GM21360 (cell line): Measurements from ENCODE around the gene CFAP65.

Experiments used
- ATAC-seq: cut with Tn5 transposase; IDR thresholded peaks from one replicate; pipeline ENCODE4 v1.9.1; 2021; ENCODE audit warnings: mild to moderate bottlenecking, moderate library complexity; ENCODE audit not compliant: unreplicated experiment

CFAP65 gene, protein sequence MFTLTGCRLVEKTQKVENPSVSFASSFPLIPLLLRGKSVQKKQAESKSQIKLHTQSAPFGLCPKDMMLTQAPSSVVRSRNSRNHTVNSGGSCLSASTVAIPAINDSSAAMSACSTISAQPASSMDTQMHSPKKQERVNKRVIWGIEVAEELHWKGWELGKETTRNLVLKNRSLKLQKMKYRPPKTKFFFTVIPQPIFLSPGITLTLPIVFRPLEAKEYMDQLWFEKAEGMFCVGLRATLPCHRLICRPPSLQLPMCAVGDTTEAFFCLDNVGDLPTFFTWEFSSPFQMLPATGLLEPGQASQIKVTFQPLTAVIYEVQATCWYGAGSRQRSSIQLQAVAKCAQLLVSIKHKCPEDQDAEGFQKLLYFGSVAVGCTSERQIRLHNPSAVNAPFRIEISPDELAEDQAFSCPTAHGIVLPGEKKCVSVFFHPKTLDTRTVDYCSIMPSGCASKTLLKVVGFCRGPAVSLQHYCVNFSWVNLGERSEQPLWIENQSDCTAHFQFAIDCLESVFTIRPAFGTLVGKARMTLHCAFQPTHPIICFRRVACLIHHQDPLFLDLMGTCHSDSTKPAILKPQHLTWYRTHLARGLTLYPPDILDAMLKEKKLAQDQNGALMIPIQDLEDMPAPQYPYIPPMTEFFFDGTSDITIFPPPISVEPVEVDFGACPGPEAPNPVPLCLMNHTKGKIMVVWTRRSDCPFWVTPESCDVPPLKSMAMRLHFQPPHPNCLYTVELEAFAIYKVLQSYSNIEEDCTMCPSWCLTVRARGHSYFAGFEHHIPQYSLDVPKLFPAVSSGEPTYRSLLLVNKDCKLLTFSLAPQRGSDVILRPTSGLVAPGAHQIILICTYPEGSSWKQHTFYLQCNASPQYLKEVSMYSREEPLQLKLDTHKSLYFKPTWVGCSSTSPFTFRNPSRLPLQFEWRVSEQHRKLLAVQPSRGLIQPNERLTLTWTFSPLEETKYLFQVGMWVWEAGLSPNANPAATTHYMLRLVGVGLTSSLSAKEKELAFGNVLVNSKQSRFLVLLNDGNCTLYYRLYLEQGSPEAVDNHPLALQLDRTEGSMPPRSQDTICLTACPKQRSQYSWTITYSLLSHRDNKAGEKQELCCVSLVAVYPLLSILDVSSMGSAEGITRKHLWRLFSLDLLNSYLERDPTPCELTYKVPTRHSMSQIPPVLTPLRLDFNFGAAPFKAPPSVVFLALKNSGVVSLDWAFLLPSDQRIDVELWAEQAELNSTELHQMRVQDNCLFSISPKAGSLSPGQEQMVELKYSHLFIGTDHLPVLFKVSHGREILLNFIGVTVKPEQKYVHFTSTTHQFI (N-terminal part only)

DNA sequence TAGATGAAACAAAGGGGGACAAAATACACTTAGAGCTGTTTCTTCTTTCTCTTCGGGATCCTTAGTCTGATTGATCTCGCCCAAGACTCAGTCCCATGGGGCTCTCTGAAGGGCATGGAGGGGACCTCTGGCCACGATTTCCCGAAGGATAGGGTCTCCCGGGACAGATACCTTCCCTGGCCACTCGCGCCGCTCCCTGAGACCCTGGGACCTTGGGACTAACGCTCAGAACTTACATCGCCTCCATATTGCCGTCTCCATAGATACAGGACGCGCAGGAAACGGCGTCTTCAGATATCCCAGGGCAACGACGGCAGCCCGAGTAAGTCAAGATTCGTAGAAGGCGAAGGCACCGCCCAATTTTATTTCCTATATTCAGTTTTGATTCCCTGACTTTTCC is at the start of gene CFAP65:
Gene CFAP65 (minus strand): TSS at position 265 of the 400 bp plus-strand sequence. CDS start 2,468 bp downstream, outside the sequence.
- no peak for ATAC-seq

DNA sequence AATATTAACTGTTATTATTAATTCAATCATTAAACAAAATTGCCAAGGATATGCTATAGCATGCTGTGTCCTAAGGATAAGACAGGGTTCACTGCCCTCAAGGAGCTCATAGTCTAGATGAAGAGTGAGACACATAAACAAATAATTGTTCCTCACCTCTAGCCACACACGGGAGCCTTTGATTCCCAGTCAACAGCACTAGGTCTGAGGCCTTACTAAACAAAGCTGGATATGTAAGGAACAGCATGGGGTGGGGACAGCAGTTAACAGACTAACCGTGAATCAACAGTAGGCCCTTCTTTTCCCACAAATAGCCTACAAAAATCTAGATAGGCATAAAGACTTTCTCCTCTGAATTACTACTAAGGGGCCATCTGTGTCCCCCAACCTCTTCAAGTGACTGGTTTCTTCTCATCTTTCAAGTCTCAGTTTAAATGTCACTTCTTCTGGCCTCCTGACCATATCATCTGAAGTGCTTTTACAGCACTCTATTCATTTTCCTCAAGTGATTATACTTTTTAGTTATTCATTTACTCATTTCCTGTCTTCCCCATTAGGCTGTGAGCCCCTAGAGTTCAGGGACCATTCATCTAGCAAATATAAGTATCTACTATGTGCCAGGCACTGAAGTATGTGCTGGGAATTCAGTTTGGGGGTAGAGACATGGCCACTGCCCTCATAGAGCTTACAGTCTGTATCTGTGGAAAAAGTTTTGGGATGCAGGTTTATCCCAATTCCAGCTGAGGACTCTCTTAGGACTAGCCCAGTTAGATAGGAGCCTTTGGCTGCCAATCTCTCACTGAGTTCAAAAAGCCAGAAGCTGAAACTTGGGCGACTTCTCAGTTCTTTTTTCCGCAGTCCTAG is 49.4 kb upstream of the CFAP65 start:
- ATAC-seq: no peak

DNA sequence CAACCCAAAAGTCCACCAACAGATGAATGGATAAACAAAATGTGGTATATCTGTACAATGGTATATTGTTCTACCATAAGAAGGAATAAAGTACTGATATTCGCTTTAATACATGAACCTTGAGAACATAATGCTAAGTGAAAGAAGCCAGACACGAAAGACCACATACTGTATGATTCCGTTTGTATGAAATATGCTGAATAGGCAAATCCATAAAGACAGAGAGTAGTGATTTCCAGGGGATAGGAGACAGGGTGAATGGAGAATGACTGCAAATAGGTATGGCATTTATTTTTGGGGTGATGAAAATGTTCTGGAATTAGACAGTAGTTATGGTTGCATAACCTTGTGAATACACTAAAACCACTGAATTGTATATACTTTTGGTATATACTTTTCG is 48.0 kb upstream of the CFAP65 start:
- no peak for ATAC-seq

DNA sequence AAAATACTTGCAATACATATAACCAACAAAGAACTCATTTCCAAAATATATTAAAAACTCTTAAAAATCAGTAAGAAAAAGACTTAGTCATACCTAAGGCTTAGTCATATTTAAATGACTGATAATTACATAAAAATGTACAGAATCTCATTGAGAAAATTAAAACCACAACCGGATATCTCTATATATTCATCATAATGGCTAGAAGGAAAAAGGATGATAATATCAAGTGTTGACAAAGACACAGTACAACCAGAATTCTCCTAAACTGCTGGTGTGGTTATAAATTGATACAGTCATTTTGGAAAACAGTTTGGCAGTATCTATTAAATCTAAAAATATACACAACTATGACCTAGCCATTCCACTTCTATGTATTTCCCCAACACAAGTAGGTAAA is 46.5 kb upstream of the CFAP65 start:
- ATAC-seq: no peak

DNA sequence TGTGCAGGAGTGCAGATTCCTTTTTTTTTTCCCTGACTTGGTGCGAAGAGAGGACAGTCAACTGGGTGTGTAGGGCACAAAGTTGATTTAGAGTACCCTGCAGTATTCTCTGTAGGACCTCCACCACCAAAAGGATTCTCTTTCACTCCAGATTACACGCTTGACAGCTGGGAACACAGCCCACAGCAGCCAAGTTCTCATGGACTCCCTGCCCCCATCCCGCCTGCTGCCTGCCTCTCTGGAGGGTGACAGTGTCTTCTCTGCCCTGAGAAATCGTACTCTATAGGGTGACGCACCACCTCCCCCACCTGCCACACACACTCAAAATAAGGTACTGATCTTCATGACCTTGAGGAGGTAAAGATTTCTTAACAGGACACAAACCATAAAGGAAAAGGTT is 46.0 kb upstream of the CFAP65 start:
- no peak for ATAC-seq

DNA sequence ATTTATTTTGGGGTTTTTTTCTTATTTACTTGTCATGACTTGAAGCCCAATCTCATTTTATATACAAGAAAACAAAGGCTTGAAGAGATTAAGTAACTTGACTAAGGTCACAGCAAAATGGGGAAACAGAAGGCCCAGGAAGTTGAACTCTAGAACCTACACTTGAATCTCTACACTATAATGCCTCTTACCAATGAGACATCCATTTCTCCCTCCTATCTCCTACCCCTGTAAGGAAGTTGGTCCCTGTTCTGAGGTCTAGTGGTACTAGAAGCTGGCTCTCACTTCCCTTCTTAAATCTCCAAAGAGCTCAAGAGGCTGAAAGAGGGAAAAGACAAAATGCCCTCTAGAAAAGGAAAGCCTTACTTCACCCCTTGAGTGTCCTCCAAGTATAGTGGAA is 44.9 kb upstream of the CFAP65 start:
- no peak for ATAC-seq

DNA sequence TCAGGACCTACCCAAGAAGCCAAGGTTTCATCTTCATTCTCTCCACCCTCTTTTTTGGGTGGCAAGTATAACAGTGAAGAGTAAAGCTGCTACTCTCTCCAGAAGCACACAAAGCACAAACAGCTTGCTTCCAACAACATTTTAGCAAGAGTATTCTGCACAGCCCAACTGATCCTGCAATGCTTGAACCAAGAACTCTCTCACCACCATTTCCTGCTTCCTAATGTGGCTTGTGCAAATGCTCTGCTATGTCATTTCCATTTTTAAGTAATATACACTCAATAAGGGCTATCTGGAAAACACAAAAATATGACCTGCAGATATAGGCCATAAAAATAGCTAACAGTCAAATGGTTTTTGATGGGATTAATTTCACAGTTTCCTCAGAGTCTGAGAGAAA is 43.5 kb upstream of the CFAP65 start:
- no peak for ATAC-seq

DNA sequence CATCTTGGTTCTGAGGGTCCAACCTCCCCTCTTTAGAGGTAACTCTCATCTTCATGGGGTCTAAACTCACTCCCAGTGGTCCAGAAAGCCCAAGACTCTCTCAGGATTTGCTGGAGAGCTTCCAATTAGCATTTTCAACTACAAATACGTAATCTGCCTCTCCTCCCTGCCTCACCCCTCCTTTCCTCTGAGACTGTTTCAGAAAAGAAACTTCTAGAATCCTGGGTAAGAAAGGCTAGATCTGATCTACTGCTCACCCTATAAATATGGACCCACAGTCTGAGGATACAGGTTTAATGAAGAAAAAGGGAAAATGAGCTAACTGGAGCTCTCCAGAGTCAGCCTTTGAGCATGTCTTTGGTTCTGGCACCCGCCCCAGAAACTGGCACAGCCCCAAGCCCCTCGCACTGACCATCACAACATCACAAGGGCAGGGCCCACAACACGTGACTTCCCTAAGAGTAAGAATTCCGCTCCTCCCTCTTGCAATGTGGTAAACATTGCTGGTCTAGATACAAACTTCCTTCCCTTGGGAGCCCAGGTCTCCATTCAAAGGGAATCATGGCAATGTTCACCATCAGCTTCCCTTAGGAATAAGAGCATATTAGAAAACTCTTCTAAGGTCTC is 41.1 kb upstream of the CFAP65 start:
- ATAC-seq: no peak

DNA sequence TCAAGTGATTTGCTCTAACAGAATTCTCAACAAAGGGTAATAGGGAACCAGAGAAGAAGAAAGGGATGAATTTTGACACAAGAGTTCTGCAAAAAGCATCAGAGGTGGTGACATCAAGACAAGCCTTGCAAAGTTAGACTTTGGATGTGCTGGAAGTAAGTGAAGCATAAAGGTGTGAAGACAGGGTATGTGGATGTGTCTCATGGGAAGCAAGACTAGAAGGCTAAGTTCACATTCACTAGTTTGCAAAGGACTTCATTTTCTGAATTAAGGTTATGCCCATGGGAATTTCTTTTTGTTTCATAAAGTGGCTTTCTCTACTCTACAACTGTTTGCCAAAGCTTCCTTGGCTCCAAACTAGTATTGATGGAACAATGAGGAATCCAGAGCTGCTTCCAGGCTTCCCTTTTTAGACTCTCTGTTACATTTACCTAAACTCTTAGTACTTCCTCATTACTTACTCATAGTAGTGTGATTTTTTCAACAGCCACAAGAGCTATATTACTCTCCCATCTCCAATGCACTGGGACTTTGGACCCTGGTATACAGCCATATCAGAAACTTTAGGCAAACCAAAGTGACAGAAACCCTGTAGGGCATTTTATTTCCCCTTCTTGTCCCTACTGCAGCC is 40.5 kb upstream of the CFAP65 start:
- ATAC-seq: no peak

DNA sequence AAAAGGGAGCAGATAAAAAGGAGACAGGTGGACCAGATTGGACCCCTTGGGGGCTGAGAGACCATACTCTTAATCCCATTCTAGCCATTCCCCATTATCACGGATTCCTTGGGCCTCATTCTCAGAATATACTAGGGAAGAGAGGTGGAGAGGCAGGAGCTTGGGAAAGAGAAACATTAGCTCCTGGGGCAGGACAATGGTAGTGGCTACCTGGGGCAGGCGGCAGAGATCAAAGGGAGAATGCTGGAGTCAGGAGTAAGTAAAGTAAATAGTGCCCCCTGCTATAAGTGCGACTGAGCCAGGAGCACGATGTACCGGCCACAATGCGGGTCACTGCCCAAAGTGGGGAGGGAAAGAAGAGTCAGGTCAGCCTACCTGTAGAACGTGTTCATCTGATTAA is 39.8 kb upstream of the CFAP65 start:
- ATAC-seq: no peak

DNA sequence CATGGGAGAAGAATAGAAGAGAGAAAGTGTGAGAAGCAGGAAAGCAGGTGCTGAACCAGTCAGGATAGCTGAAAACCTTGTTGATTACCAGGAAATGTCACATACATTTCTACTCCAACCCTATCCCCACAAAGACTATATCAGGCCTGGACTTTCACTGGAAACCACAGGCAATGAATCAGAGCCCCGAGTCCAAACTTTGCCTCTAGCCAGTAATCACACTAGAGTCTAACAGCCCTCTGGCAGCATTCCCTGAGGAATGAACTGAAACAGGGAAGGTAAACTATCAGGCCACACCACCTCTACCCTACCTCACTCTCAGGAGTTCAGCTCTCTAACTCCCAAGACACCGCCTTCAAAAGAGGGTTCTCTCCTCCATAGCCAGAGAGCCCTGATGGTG is 38.1 kb upstream of the CFAP65 start:
- no peak for ATAC-seq

DNA sequence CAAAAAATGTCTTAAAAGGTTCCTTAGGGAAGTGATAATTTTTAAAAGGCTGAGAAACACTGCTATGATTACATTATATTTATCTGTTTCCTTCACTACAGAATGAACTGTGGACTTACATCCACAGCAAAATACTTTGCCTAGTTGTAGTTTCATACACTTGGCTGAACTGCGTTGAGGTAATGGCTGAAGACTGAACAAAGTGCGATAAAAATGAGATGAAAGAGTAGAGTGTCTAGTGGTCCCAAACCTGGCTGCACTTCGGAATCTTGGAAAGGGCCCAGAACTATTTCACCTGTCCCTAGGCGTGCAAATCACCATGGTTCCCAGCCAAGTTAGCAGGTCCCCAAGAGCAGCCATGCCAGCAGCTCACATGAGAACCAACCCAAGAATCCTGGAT is 37.6 kb upstream of the CFAP65 start:
- ATAC-seq: no peak

DNA sequence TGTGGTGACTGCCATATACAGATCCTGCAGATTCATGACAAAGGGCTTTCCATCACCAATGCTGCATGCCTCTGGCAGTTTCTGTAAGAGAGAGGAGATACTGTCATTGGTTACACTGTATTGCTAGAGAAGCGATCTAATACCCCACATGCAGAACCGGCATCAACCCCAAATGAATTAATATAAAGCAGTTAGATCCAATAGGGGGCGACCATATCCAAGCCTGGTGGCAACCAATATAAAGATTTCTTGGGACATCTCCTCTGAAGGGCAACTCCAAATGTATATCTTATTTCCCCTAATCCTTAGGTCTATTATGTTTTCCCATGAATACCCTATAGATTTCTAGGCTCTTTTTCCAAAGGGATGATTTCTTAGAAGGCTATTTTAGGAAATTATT is 36.8 kb upstream of the CFAP65 start:
- ATAC-seq: no peak

DNA sequence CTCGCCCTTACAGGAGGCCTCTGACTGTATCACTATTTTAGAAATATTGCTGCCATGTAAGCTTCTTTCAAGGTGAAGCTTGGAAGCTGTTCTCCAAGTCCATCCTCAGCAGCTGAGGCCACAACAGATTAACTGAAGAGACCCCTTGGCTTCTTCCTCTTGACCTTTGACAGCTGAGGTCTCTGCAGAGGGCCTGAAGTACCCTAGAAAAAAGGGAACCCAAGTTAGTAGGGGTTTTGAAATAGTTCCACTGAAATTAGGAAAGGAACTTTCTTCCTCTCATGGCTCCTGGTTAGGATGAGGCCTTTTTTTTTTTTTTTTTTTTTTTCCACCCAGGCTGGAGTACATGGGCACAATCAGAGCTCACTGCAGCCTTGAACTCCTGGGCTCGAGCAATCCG is 34.9 kb upstream of the CFAP65 start:
- ATAC-seq: no peak

DNA sequence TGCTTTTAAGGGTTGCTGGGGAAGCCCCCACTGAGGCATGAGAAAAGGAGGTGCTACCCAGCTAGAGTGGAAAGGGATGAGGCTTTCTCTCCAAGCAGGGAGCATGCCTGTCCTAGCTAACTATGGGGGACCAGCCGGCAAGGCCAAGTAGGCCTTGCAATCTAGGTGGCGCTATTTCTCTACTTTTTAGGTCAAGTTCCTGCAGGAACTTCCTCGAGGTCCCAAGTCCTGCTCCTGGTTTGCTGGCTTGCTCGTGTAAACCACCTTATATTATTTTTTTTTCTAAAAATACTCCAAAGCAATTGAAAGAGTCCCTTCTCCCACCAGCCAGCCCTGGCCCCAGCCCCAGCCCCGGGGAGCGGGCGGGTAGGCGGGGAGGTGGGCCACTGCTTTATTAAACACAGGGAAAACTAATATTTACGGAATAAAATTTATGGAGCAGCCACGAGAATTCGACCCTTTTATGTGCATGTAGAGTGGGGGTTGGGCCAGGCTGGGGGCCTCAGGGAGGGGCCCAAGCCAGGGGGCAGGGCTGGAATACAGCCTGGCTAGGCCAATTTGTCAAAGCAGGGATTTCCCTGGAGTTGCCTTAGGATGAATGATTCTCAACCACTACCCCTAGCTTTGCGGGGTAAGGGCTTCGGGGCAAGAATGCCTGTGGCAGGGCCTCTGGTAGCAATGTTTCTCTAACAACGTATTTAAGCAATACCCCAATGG is 32.3 kb upstream of the CFAP65 start:
- no peak for ATAC-seq

DNA sequence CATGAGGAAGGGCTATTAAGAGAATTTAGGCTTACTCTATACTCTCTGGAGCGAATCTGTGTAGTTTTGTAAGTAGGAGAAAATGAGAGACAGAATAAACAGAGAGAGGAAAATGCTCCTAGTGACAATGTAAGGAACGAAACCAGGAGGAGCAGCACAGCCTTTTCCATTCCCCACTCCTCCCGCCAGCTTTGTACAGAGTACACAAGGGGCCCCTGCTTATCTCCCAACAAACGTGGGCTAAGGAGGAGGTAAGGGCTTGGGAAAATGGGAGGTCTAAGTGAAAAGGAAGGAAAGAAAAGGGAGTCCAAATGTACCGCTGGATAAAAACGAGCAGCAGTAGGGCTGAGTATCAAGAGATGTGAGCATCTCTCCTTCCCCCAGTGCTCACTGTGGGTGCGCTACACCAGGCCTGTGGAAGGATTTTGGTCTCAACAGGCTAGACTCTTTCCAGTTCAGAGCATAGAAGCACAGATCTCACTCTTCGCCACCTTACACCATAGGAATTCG is 31.5 kb upstream of the CFAP65 start:
- no peak for ATAC-seq

DNA sequence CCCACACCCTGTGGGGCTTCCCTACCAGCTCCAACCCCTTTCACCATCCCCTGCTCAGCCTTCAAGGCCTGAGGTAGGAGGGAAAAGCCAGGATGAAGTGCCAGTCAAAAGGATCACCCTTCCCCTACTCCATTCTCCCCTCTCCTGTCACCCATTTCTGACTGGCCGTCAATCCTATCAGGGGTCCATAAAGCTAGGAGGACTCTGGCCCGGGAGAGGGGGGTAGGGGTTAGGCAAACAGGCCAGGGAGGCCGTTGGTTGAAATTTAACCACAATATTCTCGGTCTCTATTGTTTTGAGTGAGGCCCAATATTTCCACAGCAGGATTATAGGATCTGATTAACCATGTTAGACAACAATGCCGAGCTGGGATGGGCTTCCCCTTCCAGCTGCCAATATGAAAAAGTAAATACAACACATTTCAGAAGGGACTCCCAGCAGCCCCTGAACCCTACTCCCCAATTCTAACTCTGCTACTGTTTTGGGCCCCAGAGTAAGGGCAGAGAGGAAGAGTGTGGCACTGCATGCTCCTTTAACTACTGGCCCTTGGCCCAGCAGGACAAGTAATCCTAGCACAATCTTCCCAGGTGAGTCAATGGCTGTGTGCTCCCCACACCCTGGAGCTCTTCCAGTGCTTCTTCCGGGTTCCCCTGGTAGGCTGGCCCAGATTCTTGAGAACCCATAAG is 30.0 kb upstream of the CFAP65 start:
- ATAC-seq: no peak

DNA sequence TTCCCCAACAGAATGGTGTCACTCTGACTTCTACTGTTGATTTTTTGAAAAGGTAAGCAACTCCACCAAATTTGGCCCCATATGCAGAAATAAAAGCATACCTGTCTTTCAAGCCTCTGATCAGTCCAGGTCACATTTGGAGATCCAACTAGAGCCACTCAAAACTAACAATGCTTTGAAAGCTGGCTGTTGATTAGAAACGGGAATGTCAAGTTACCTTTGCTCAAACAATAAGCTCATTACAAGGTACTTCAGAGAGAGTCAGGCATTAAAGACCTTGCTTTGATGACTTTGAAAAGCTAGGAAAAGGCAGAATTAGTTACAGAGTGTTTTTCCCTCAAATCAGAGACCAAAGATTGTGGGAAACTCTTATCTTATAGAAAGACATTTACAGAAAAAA is 24.2 kb upstream of the CFAP65 start:
- ATAC-seq: no peak
